BLaER1 treated with 17β-estradiol and CSF1 and Interleukin-3, amounts not matched to agents 10 nM and 100 nM (cell line): ENCODE data around the gene CLEC16A.

Experiments used
- H3K27ac ChIP-seq, 11 experiments: shearing (Covaris generic); formaldehyde crosslinking; 2 replicates each; pipeline ENCODE4 v1.8.1; 2022
- H3K27me3 ChIP-seq, 11 experiments: shearing (Covaris generic); formaldehyde crosslinking; 2 replicates each; pipeline ENCODE4 v1.8.1; 2022
- H3K36me3 ChIP-seq, 11 experiments: shearing (Covaris generic); formaldehyde crosslinking; 2 replicates each; pipeline ENCODE4 v1.8.1; 2022
- H3K4me1 ChIP-seq, 10 experiments: shearing (Covaris generic); formaldehyde crosslinking; 2 replicates each; pipeline ENCODE4 v1.8.1; 2022
- H3K4me2 ChIP-seq, 11 experiments: shearing (Covaris generic); formaldehyde crosslinking; 2 replicates each; pipeline ENCODE4 v1.8.1; 2022
- H3K4me3 ChIP-seq, 10 experiments: shearing (Covaris generic); formaldehyde crosslinking; 2 replicates each; pipeline ENCODE4 v1.8.1; 2022
- H3K9ac ChIP-seq, 11 experiments: shearing (Covaris generic); formaldehyde crosslinking; 2 replicates each; pipeline ENCODE4 v1.8.1; 2022
- H3K9me3 ChIP-seq, 11 experiments: shearing (Covaris generic); formaldehyde crosslinking; replicated peaks in 1 of 11; 2 replicates each; pipeline ENCODE4 v1.8.1; 2022
- H4K20me1 ChIP-seq, 11 experiments: shearing (Covaris generic); formaldehyde crosslinking; 2 replicates each; pipeline ENCODE4 v1.8.1; 2022
- Cebpa-rat ChIP-seq, 11 experiments: shearing (Covaris generic); IDR thresholded peaks; 2 replicates each; pipeline ENCODE4 v1.8.1; 2022

CLEC16A gene

DNA sequence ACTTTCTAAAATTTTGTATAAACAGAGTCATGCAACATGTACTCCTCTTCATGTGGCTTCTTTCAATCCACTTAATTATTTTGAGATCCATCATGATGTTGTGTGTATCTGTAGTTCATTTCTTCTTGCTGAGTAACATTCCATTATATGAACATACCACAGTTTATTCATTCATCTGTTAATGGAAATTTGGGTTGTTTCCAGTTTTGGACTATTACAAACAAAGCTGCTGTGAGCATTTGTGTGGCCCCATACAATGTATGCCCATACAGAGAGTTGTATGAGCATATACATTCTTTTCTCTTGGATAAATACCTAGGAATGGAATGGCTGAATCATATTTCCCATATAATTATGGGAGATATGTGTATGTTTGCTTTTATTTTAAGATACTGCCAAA is 85.6 kb downstream of the CLEC16A start:
- peaks cover 97 to 100% (median 99%) of the 10 kb centered on the region in 11 experiments for H3K36me3 ChIP-seq
- no peak overlapping the region for H3K9ac ChIP-seq
- H3K4me2 ChIP-seq, result no peak overlapping the region
- no peak for TF ChIP-seq Cebpa-rat (IDR thresholded peaks at IDR 0.05)
- H3K27ac ChIP-seq, result no peak overlapping the region
- H4K20me1 ChIP-seq, result peaks cover 0 to 4% (median 0%) of the 10 kb centered on the region in 11 experiments; a peak in 1 of 22 replicates
- H3K4me1 ChIP-seq, result no peaks in the 10 kb centered on the region
- peaks cover 43 to 54% (median 46%) of the 10 kb centered on the region in 11 experiments for H3K9me3 ChIP-seq
- H3K4me3 ChIP-seq, result no peak overlapping the region
- H3K27me3 ChIP-seq, result no peaks in the 10 kb centered on the region

DNA sequence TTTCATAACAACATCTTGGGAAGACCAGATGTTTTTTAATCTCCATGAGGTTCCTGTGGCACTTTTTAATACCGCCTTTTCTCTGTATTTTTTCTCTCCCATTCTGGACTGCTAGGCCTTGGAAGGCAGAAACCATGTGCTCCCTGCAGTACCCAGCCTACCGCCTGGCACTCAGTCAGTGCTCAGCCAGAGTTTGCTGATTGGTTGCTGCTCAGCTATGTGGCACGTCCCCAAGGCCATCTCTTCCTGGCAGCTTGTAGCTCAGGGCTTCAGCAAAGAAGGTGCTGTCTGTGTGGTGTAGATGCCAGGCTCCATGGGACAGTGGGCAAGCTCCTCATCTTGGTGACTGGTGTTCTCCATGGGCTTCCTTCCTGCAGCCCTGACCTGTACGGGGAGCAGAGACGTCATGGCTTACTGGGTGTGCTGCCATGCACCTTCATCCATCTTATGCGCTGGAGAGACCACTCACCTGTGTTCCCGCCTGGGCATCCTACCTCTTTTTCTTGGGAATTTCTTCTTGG is 86.7 kb downstream of the CLEC16A start:
- TF ChIP-seq Cebpa-rat (IDR thresholded peaks at IDR 0.05), result no peak
- Histone ChIP-seq H3K9me3 (peaks cover 32 to 43% (median 35%) of the 10 kb centered on the region in 11 experiments), H3K4me1 (no peaks in the 10 kb centered on the region), H3K4me3 (no peak overlapping the region), H3K36me3 (peaks cover 97 to 100% (median 99%) of the 10 kb centered on the region in 11 experiments), H3K9ac (no peak overlapping the region), H3K27me3 (no peaks in the 10 kb centered on the region), H3K27ac (no peak overlapping the region), H4K20me1 (peaks cover 0 to 4% (median 0%) of the 10 kb centered on the region in 11 experiments; a peak in 1 of 22 replicates), H3K4me2 (no peak overlapping the region)

DNA sequence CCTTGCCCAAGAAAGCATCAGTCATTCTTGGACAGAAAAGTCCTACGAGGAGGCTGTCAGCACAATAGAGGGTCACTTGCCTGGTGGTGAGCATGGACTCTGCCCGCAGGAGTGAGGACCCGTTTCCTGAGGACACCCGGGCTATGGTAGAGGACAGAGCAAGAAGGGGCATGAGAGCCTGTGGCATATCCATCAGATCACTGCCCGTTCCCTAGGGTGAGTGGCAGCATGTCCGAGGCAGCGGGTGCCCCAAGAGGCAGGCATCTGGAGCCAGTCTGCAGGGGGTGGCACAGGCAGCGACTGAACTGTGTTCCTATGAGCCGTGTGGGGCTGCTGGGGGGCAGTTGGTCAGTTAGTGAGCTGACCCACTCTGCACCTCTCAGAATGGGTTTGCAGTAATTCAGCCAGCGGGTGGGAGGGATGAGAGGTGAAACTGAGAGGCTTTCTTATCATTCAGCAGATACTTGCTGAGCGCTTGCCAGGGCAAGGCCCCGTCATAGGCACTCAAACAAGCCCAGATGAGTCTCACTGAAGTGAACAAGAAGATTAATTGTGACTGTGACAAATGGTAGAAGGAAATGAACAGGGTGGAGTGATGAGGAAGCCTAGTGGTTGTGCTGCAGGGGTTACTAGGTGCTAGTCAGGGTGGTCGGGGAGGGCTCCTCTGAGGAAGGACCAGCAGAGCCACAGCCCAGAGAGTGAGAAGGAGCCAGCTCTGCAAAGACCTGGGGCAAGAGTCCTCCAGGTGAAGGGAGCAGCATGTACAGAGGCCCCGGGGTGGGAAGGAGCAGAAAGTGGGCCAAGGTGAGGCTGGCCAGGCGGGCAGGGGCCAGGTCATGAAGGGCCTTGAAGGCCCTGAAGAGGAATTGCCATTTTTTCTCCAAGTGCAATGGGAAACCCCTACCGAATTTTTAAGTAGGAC is 87.9 kb downstream of the CLEC16A start:
- no peak overlapping the region for H3K9ac ChIP-seq

DNA sequence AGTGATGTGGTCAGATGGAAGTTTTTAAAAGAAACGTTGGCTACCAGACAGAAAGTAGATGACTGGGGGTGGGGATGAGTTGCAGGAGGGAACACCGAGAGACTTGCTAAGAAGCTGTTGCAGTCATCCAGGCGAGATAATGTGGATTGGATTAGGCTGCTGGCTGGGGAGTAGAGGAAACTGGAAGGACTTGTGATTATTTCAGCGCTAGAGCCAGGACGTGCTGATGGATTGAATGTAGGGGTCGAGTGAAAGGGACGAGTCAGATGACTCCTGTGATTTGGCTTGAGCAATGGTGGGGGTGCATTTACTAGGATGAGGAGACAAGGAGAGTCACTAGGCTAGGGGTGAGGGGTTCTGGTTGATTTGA is 88.5 kb downstream of the CLEC16A start:
- Histone ChIP-seq H4K20me1 (peaks cover 0 to 4% (median 0%) of the 10 kb centered on the region in 11 experiments; a peak in 1 of 22 replicates), H3K9ac (no peak overlapping the region), H3K9me3 (peaks cover 13 to 25% (median 16%) of the 10 kb centered on the region in 11 experiments), H3K4me3 (no peak overlapping the region), H3K4me1 (no peaks in the 10 kb centered on the region), H3K27me3 (no peaks in the 10 kb centered on the region), H3K4me2 (no peak overlapping the region), H3K36me3 (peaks cover 87 to 97% (median 95%) of the 10 kb centered on the region in 11 experiments), H3K27ac (no peak overlapping the region)
- no peak for TF ChIP-seq Cebpa-rat (IDR thresholded peaks at IDR 0.05)

More for the DNA sequence above, 87.9 kb downstream of the CLEC16A start:
- Histone ChIP-seq H3K36me3 (peaks cover 93 to 100% (median 99%) of the 10 kb centered on the region in 11 experiments), H3K9me3 (peaks cover 20 to 31% (median 23%) of the 10 kb centered on the region in 11 experiments), H4K20me1 (peaks cover 0 to 4% (median 0%) of the 10 kb centered on the region in 11 experiments; a peak in 1 of 22 replicates), H3K27me3 (no peaks in the 10 kb centered on the region), H3K4me3 (no peak overlapping the region), H3K4me1 (no peaks in the 10 kb centered on the region), H3K4me2 (no peak overlapping the region), H3K27ac (no peak overlapping the region)
- no peak for TF ChIP-seq Cebpa-rat (IDR thresholded peaks at IDR 0.05)

DNA sequence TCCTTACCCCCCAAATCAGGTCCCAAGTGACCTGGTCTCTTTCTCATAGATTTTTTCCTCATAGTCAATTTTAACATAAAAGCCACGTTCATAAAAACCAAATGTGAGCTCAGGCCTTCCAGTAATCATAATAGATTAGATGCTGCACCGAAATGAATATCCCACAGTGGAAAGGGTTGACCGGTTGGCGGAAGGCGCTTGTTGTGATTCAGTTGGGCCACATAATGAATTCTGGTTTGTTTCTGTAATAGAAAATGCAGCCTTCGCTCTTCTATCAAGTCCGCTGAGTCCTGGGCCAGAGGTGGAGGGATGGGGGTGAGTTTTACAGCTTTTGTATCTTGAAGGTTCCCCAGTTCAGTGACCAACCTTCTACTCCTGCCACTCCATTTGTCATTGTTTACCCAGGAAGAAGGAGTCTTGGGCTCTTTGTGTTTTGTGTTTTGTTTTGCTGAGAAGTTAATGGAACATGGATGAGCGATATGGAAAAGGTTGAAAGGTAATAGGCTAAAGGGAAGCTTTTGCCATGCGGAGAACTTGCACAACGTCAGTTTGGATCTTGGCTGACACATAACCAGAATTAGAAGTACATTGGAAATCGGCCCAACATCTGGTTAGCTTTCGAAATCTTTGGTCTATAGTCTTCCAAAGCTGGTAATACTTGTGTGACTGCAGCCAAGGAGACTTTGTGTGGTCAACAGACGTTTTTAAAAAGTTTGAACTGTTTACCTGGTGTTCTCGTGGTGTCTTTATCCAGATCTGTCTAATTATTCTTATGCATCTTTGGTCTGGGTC is 89.5 kb downstream of the CLEC16A start:
- Histone ChIP-seq H3K27ac (no peak overlapping the region), H3K27me3 (no peaks in the 10 kb centered on the region), H3K4me2 (no peak overlapping the region), H3K4me3 (no peak overlapping the region), H3K9ac (no peak overlapping the region), H3K4me1 (no peaks in the 10 kb centered on the region), H3K36me3 (peaks cover 77 to 97% (median 93%) of the 10 kb centered on the region in 11 experiments), H4K20me1 (peaks cover 0 to 4% (median 0%) of the 10 kb centered on the region in 11 experiments; a peak in 2 of 22 replicates), H3K9me3 (peaks cover 4 to 15% (median 7%) of the 10 kb centered on the region in 11 experiments)
- TF ChIP-seq Cebpa-rat (IDR thresholded peaks at IDR 0.05), result no peak

DNA sequence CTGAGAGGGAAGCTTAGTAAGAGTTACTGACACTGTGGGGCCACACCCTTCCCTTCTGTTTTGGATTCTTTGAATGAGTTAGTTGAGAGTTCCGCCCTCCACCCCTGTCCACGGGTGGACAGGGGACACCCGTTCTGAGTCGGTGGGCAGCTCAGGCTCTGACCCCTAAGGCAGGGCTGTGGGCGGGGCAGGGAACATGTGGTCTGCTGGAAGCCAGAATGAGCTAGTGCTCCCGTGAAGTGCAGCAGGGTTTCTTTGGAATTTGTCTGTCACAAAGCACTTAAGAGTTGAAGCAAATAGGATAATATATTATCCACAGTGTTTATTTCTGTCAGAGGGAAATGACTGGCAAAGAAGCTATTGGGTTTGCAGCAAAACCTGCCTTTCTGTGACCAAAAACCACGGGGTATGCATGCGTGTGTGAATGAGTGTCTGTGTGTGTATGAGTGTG is 90.1 kb downstream of the CLEC16A start:
- no peaks in the 10 kb centered on the region for H3K27me3 ChIP-seq
- no peak overlapping the region for H3K27ac ChIP-seq
- peaks cover 0 to 4% (median 0%) of the 10 kb centered on the region in 11 experiments; a peak in 2 of 22 replicates for H4K20me1 ChIP-seq
- peaks cover 77 to 97% (median 93%) of the 10 kb centered on the region in 11 experiments for H3K36me3 ChIP-seq
- no peak overlapping the region for H3K9ac ChIP-seq
- no peak overlapping the region for H3K4me2 ChIP-seq
- peaks cover 0 to 9% (median under 1%) of the 10 kb centered on the region in 11 experiments; a peak in 7 of 22 replicates for H3K9me3 ChIP-seq
- no peak for TF ChIP-seq Cebpa-rat (IDR thresholded peaks at IDR 0.05)
- H3K4me3 ChIP-seq, result no peak overlapping the region
- no peaks in the 10 kb centered on the region for H3K4me1 ChIP-seq

DNA sequence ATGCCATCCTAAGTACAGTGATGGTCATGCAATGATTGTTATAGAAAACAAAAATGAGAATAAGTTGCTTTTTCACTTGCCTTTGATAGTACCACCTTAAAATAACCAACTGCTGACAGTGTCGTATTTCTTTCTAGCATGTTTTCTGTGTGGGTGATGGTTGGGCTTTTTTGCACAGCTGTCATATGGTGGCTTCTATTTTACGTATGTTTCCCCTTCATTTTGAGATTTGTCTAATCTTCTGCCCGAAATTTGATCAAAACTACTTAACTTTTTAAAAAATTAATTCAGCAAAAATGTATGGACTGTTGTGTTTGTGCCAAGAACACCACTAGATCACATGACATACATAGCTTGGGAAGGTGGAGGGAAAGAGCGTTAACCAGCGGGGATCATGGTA is 90.7 kb downstream of the CLEC16A start:
- H3K27me3 ChIP-seq, result no peaks in the 10 kb centered on the region
- peaks cover 77 to 97% (median 93%) of the 10 kb centered on the region in 11 experiments for H3K36me3 ChIP-seq
- H4K20me1 ChIP-seq, result peaks cover 0 to 4% (median 0%) of the 10 kb centered on the region in 11 experiments; a peak in 2 of 22 replicates
- H3K4me3 ChIP-seq, result no peak overlapping the region
- H3K9ac ChIP-seq, result no peak overlapping the region
- no peak overlapping the region for H3K27ac ChIP-seq
- no peak overlapping the region for H3K4me2 ChIP-seq
- TF ChIP-seq Cebpa-rat (IDR thresholded peaks at IDR 0.05), result no peak
- no peaks in the 10 kb centered on the region for H3K4me1 ChIP-seq
- 0 out of 22 replicates have a peak, but pooled peaks cover 0 to 7% (median 0%) of the 10 kb centered on the region in 11 experiments for H3K9me3 ChIP-seq

DNA sequence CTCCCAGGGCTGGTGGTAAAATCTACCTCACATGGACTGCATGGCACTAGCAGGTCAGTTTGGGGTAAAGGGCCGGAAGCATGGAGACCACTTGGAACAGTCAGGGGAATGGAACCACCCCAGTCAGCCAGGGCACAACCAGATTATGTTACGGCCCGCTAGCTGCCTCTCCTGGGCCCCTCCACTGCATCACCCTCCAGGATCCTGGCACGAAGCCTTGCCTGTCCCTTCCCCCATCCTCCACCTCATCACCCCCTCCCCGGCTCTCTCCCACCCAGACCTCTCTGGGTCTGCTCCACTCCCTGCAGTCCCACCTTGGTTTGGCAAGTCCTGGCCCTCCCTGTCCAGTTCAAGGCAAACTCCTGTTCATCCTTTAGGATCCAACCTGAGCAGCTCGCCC is 91.7 kb downstream of the CLEC16A start:
- no peak for TF ChIP-seq Cebpa-rat (IDR thresholded peaks at IDR 0.05)
- Histone ChIP-seq H3K27ac (no peak overlapping the region), H3K4me3 (no peak overlapping the region), H3K4me2 (no peak overlapping the region), H4K20me1 (peaks cover 0 to 4% (median 0%) of the 10 kb centered on the region in 11 experiments; a peak in 2 of 22 replicates), H3K9me3 (0 out of 22 replicates have a peak, but pooled peaks cover 0 to 7% (median 0%) of the 10 kb centered on the region in 11 experiments), H3K4me1 (no peaks in the 10 kb centered on the region), H3K36me3 (peaks cover 77 to 97% (median 93%) of the 10 kb centered on the region in 11 experiments), H3K9ac (no peak overlapping the region), H3K27me3 (no peaks in the 10 kb centered on the region)
